GM12801 (cell line): ENCODE data around the gene CRYBG1.

ENCODE experiments used
- TF ChIP-seq, protein P1 (sequence below): IDR thresholded peaks from one replicate; pipeline ENCODE4 v1.5.1; 2011; ENCODE audit warnings: control low read depth; ENCODE audit not compliant: insufficient read length; ENCODE audit errors: extremely low read depth

The CRYBG1 gene

DNA sequence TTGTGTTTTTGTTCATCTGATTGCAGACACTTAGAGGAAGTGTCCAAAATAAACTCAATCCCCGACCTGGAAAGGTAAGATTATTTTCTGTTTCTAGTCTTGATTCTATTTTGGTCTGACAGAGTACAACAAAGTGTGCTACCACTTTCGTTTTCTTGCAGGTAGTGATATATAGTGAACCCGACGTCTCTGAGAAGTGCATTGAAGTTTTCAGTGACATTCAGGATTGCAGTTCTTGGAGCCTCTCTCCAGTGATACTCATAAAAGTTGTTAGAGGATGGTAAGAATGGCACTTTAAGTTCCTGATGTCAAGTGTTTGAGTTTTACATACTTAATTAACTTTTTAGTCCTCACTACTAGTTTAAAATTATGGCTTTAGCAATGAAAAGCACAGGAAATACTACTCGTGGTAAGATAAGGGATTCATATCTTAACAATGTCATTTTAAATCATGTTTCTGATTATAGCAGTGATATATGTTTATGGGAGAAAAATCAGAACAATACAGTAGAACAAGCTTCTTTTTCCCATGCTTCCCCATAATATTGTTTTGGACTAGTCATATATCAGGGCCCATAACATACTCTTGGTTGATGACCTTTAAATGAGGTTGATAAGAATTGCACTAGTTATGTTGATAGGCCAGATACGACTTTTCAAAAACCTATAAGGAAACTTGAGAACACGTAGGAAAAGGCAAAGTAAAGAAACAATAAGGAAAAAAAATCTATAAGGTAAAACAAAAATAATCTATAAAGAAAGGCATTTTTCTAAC, 164.8 kb downstream of the CRYBG1 start:
- TF ChIP-seq, protein P1, sequence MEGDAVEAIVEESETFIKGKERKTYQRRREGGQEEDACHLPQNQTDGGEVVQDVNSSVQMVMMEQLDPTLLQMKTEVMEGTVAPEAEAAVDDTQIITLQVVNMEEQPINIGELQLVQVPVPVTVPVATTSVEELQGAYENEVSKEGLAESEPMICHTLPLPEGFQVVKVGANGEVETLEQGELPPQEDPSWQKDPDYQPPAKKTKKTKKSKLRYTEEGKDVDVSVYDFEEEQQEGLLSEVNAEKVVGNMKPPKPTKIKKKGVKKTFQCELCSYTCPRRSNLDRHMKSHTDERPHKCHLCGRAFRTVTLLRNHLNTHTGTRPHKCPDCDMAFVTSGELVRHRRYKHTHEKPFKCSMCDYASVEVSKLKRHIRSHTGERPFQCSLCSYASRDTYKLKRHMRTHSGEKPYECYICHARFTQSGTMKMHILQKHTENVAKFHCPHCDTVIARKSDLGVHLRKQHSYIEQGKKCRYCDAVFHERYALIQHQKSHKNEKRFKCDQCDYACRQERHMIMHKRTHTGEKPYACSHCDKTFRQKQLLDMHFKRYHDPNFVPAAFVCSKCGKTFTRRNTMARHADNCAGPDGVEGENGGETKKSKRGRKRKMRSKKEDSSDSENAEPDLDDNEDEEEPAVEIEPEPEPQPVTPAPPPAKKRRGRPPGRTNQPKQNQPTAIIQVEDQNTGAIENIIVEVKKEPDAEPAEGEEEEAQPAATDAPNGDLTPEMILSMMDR = no peak

DNA sequence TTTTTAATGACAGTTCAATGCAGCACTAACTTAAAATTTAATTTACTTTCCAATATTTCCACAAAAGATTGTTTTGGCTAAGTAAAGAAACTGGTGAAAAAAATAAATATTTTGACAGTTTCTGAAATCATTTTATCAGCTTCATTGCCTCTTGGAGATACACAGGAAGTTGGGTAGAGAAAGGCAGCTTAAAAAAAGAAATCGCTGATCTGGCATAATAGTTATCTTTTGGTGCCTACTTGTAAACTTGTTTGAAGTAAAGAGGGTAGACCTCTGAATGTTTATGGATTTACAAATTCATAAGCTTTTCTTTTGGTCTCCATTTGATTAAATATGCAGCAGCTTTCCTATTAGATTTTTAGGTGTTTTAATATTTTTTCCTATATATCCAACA, 165.4 kb downstream of the CRYBG1 start:
- TF ChIP-seq, protein P1 = no peak

DNA sequence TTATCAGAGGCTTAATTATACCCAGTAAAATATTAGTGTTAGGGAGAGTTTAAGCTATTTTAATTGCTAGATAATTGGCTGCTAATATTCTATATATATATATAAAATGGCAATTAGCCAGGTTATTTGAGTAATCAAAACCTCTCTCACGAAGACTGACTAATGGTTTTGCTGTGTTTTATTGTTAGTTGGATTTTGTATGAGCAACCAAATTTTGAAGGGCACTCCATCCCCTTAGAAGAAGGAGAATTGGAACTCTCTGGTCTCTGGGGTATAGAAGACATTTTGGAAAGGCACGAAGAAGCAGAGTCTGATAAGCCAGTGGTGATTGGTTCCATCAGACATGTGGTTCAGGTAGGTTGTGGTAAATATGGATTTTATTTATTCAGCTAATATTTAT, 166.6 kb downstream of the CRYBG1 start:
- TF ChIP-seq, protein P1 = no peak

DNA sequence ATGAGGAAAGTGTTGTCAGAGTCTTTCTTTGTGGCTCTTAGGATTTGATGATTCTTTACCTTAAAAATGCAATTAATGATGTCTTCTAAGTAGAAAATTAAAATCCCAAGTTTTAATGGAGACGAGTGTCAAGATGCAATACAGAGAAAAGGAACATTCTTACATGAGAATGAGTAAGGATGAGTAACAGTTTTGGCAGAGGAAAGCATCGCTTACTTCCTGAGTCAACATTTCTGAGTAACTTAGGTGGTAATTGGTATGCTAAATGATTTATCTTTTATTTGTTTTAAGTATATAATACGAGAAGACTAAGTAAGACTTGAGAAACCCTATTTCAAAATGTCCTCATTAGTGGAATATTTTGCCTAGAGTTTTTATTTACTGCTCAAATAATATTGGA, 167.5 kb downstream of the CRYBG1 start:
- TF ChIP-seq, protein P1 = no peak

DNA sequence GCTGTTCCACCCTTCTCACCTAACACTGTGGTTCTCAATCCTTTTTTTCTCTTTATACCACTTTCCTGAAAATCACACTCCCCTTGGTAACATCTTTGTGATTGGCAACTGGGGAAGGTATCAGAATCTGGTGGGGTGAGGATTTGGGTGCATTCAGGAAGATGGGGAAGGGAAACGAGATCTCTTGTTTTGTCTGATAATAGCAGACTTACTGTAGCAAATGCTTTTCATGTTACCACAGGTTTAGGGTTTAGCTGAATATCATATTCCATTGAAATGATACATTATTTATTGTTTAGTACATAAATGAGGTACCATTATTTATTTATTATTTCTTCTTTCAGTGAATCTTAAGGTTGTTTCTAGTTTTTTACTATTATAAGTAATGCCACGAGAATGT, 168.0 kb downstream of the CRYBG1 start:
- TF ChIP-seq, protein P1 = no peak

DNA sequence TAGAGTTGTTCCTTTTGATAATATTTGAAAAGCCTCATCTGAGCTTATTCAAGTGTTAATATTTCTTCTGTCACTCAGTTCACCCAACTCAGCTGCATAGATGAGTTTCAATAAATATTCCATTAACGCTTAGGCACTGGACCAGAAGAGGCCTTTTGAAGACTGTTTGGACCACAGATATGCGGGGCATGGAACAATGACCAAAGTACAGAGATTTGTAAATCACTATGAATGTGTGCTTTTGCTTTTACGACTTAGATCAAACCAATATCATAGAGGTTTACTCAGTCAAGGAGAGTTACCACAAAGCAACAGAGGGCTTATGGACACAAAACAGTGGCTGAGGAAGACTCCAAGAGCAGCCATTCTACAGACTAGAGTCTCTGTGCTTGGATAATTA, 168.9 kb downstream of the CRYBG1 start:
- TF ChIP-seq, protein P1 = no peak

DNA sequence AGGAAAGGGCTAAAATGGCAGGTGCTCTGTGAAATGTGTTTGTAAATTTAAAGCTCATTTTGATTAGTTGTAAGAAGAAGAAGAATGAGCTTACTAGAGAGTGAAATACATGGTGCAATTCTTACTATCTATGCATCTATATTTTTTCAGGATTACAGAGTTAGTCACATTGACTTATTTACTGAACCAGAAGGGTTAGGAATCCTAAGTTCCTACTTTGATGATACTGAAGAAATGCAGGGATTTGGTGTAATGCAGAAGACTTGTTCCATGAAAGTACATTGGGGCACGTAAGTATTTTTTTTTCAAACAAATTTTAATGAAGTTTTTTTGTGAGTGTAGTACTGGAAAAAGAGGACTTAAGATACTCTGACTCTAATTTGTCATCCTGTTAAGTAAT, 169.5 kb downstream of the CRYBG1 start:
- TF ChIP-seq, protein P1 = no peak
